ENCODE results near the gene TNFRSF12A.

DNA sequence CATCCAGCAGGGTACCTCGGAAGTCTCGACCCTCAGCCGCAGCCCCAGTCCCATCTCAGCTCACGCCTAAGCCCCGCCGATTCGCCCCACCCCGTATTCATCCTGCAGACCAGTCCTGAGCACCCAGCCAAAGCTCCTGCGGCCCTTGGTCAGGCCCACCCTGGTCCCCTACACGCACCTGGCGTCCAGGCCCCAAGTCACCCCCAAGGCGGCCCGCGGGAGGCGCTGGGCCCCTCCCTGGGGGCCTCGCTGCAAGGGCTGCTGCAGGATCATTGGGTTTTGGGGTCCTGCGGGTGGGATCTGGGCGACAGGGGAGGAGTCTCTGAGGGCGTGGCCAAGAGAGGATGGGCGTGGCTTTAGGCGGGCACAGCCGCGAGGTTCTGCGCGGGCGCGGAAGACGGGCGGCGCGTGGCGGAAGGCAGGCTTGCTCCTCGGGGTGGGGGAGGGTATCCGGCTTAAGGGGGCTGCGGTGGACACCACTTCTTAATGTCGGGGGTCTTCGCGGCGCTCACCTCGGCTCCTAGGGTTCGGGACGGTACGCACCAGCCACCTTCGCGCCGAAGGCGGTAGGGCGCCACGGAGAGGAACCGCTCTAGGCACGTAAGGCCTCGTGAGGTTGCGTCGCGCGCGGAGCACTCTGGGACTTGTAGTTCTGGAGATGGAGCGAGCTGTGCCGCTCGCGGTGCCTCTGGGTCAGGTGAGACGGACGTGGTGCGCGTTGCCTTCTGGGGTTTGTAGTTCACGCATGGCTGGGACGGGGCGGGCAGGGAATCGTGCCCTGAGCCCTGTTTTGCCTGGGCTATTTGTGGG lies 3.7 kb downstream of the TNFRSF12A start, which contains the start of the genes HCFC1R1 and THOC6:
- TF ChIP-seq GATA2 (IDR thresholded peaks at IDR 0.05; ENCODE audit: low read depth, low read length) (no peak), GATA3 (IDR thresholded peaks at IDR 0.05; ENCODE audit: low read depth, low read length) (no peak)

All from SH-SY5Y (cell line).